Thyroid gland (tissue), 4 donors: ENCODE data around the gene SPAG5.

Experiments used
- POLR2A ChIP-seq, 2 donors: fragments of 450-650 bp; IDR thresholded peaks; one replicate each; pipeline ENCODE4 v1.6.1; 2017; ENCODE audit warnings: antibody characterized with exemption in 2 of 2, mild to moderate bottlenecking in 2 of 2, moderate library complexity in 1 of 2
- TF ChIP-seq, protein P1 (sequence below), 6 experiments: fragments of 200-600 bp in 3 of 6; fragments of 450-650 bp in 3 of 6; sonication (generic) in 3 of 6; IDR thresholded peaks; one replicate each; pipeline ENCODE4 v1.5.1; 2016 to 2019; ENCODE audit warnings: antibody characterized with exemption in 6 of 6, mild to moderate bottlenecking in 2 of 6, inconsistent platforms in 1 of 6, moderate library complexity in 1 of 6

- no peak for TF ChIP-seq POLR2A (IDR thresholded peaks at IDR 0.05)
- TF ChIP-seq, protein P1, sequence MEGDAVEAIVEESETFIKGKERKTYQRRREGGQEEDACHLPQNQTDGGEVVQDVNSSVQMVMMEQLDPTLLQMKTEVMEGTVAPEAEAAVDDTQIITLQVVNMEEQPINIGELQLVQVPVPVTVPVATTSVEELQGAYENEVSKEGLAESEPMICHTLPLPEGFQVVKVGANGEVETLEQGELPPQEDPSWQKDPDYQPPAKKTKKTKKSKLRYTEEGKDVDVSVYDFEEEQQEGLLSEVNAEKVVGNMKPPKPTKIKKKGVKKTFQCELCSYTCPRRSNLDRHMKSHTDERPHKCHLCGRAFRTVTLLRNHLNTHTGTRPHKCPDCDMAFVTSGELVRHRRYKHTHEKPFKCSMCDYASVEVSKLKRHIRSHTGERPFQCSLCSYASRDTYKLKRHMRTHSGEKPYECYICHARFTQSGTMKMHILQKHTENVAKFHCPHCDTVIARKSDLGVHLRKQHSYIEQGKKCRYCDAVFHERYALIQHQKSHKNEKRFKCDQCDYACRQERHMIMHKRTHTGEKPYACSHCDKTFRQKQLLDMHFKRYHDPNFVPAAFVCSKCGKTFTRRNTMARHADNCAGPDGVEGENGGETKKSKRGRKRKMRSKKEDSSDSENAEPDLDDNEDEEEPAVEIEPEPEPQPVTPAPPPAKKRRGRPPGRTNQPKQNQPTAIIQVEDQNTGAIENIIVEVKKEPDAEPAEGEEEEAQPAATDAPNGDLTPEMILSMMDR (IDR thresholded peaks at IDR 0.05) = no peak
Observed at GRCh38 chr17:28527859-28528258, 71.0 kb downstream of the SPAG5 start.
